ENCODE data around the gene NRN1L. TPM values are rescaled to one million over a fixed set of nuclear protein-coding genes. Genes with fewer than 3 reads are reported as not detected.

Gene NRN1L
- total RNA-seq, 1 donor from 2014 or later: 1.4 TPM

GRCh38 chr16:67846063-67846319, 38.7 kb upstream of the NRN1L start:
- DNase-seq (no peak), ATAC-seq (ENCODE audit: low read depth) (no peak)
- POLR2A ChIA-PET: interaction anchor here (0.8 to 3.9 kb wide), 10 partner anchors 12 to 325 kb away, joined by 3 to 21 read pairs (median 6); partner anchors contain the start of genes DDX28, DUS2, GFOD2 and NFATC3
- CTCF ChIA-PET: interaction anchor here (1.0 to 2.4 kb wide), 2 partner anchors 30 to 173 kb away, joined by 4 to 13 read pairs; no protein-coding TSS in a partner anchor
- Mint-ChIP-seq H3K9me3 (no peaks in the 10 kb centered on the region), H3K36me3 (ENCODE audit: low read depth) (peaks cover 8% of the 10 kb centered on the region), H3K27me3 (no peaks in the 10 kb centered on the region), H3K27ac (peak overlapping the region; percentile 92), H3K4me1 (peaks cover 59% of the 10 kb centered on the region), H3K4me3 (peak overlapping the region; percentile 89)
- intact Hi-C loops (cut with micrococcal nuclease): loop anchor here (1.0 to 2.0 kb wide), 9 partner anchors 13 to 601 kb away; partner anchors contain the start of genes ACD, CTCF, PARD6A and PRMT7
- TF ChIP-seq CTCF (IDR thresholded peaks at IDR 0.05): no peak

- TF ChIP-seq CTCF (IDR thresholded peaks at IDR 0.05): no peak
- H3K4me1 Mint-ChIP-seq: peaks cover 57% of the 10 kb centered on the region
- H3K27ac Mint-ChIP-seq: peak within 1 kb of the TSS; percentile 92
- DNase-seq (peak; percentile 96), ATAC-seq (ENCODE audit: low read depth) (peak; percentile 67)
- no peaks in the 10 kb centered on the region for H3K27me3 Mint-ChIP-seq
- no peaks in the 10 kb centered on the region for H3K9me3 Mint-ChIP-seq
- intact Hi-C loops (cut with micrococcal nuclease): loop anchor here (1.0 to 2.0 kb wide), 9 partner anchors 13 to 602 kb away; partner anchors contain the start of genes ACD, CTCF, PARD6A and PRMT7
- H3K36me3 Mint-ChIP-seq (ENCODE audit: low read depth): peaks cover 8% of the 10 kb centered on the region
- ChIA-PET POLR2A (interaction anchor here (0.5 to 3.9 kb wide), 11 partner anchors 12 to 326 kb away, joined by 3 to 21 read pairs (median 6); partner anchors contain the start of genes DDX28, DUS2, GFOD2 and NFATC3), CTCF (interaction anchor here (1.0 to 2.4 kb wide), 2 partner anchors 30 to 174 kb away, joined by 4 to 13 read pairs; no protein-coding TSS in a partner anchor)
- peak within 1 kb of the TSS; percentile 89 for H3K4me3 Mint-ChIP-seq
Observed at GRCh38 chr16:67846320-67847063, 38.2 kb upstream of the NRN1L start, which contains the start of gene NUTF2. TSS of gene NUTF2 (plus strand) at chr16:67846933. CDS start at chr16:67865131, 18,198 bp downstream.

GRCh38 chr16:67847064-67847861, 37.4 kb upstream of the NRN1L start, which contains the start of gene CENPT:
TSS of gene CENPT (minus strand) at chr16:67847693. CDS start at chr16:67833859, 13,834 bp downstream.
- Mint-ChIP-seq H3K27me3 (no peaks in the 10 kb centered on the region), H3K4me1 (peaks cover 53% of the 10 kb centered on the region), H3K36me3 (ENCODE audit: low read depth) (peaks cover 8% of the 10 kb centered on the region), H3K27ac (peak within 1 kb of the TSS; percentile 92), H3K4me3 (peak within 1 kb of the TSS; percentile 89), H3K9me3 (no peaks in the 10 kb centered on the region)
- ATAC-seq (ENCODE audit: low read depth) (peak; percentile 45), DNase-seq (no peak)
- CTCF ChIA-PET: interaction anchor here (2.4 kb wide), 1 partner anchor 31 kb away, joined by 13 read pairs; no protein-coding TSS in a partner anchor
- no peak for TF ChIP-seq CTCF (IDR thresholded peaks at IDR 0.05)
- POLR2A ChIA-PET: interaction anchor here (0.5 to 2.1 kb wide), 3 partner anchors 41 to 1719 kb away, joined by 3 to 11 read pairs (median 6); partner anchors contain the start of genes NFAT5, NFATC3, RANBP10 and TSNAXIP1
- intact Hi-C loops (cut with micrococcal nuclease): loop anchor here (2.0 kb wide), 3 partner anchors 186 to 602 kb away; partner anchors contain the start of genes ACD, PARD6A, PRMT7 and SLC7A6OS

GRCh38 chr16:67848118-67848517, 36.6 kb upstream of the NRN1L start:
- ChIA-PET POLR2A (interaction anchor here (0.7 kb wide), 1 partner anchor 173 kb away, joined by 3 read pairs; no protein-coding TSS in a partner anchor), CTCF (interaction anchor here (1.4 to 2.4 kb wide), 2 partner anchors 32 to 193 kb away, joined by 3 to 13 read pairs; no protein-coding TSS in a partner anchor)
- H3K4me1 Mint-ChIP-seq: peaks cover 48% of the 10 kb centered on the region
- no peaks in the 10 kb centered on the region for H3K27me3 Mint-ChIP-seq
- ATAC-seq (ENCODE audit: low read depth): no peak
- H3K4me3 Mint-ChIP-seq: peak overlapping the region; percentile 84
- intact Hi-C loops (cut with micrococcal nuclease): no loop called here
- no peak overlapping the region for H3K27ac Mint-ChIP-seq
- no peak for DNase-seq
- H3K36me3 Mint-ChIP-seq (ENCODE audit: low read depth): peaks cover 8% of the 10 kb centered on the region
- no peaks in the 10 kb centered on the region for H3K9me3 Mint-ChIP-seq
- TF ChIP-seq CTCF (IDR thresholded peaks at IDR 0.05): no peak
